ENCODE results near the gene PRKN. TPM values are rescaled to one million over a fixed set of nuclear protein-coding genes. Genes with fewer than 3 reads are reported as not detected.

Gene PRKN
- total RNA-seq, 1 experiment from 2014 or later, result 2.0 TPM

DNA sequence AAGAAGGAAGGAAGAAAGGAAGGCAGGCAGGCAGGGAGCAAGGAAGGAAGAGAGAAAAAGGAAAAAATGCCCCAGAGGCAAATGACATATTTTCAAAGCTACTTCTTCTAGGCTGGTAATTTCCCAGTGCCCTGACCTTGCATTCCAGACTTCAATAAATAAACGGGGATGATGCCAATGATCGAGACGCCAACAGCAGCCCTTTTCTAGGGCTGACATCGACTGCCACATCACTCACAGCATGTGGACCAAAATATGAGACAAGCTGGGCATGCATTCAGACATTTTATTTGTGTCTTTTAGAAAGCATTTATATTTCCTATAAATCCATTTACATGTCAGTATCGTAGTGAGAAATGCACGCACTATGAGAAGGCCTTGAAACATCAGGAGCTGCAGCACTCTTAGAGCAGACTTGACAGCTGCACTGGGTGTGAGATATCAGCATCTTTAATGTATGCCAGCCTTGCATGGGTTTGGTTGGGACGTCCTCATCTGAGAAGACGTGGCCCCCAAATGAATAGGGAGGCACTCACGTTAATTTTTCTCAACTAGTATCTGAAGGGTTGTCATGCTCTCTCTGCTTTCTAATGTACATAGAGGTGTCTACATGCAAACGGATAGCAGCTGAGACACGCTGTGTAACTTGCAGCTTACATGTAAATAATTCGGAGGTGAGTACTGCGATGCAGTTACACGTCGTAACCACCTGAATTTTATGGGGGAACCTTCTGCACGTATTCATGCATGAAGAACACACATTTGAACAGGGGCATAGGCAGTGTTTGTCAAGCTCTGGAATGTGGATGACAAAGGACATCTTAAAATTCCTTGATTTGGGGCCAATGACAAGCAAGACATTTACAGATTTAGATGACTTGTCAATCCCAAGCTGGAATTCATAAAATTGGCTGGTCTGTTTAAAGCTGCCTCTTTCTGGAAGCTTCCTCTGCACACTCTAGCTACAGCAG, 1304.6 kb downstream of the PRKN start:
- Histone ChIP-seq H3K14ac (ENCODE audit: insufficient read depth, low read length) (no peak overlapping the region), H3K27me3 (ENCODE audit: insufficient read depth, low read length) (no peaks in the 10 kb centered on the region), H3K79me1 (ENCODE audit: insufficient read depth, low read depth, low read length, poor library complexity, severe bottlenecking) (no peaks in the 10 kb centered on the region), H3K9me3 (ENCODE audit: control insufficient read depth, low read depth, low read length) (no peaks in the 10 kb centered on the region), H3T11ph (ENCODE audit: low read length) (no peak overlapping the region), H3K4me2 (ENCODE audit: insufficient read depth, insufficient read length, low read length) (no peak overlapping the region), H3K79me2 (ENCODE audit: insufficient read depth, low read length) (no peaks in the 10 kb centered on the region), H2BK12ac (ENCODE audit: insufficient read length, low read depth, low read length) (no peak overlapping the region), H3K23ac (ENCODE audit: insufficient read length, low read depth, low read length) (no peak overlapping the region), H2BK15ac (ENCODE audit: low read depth, low read length) (no peak overlapping the region), H3K4ac (ENCODE audit: low read depth, low read length) (no peak overlapping the region), H3K56ac (ENCODE audit: insufficient read length, low read depth, low read length) (no peak overlapping the region), H3K9ac (ENCODE audit: extremely low read depth, insufficient read length, low read length) (no peak overlapping the region), H2AK5ac (ENCODE audit: insufficient read length, low read length) (no peak overlapping the region), H4K20me1 (ENCODE audit: control insufficient read depth, insufficient read depth, insufficient read length) (no peaks in the 10 kb centered on the region), H4K8ac (replicated peaks; ENCODE audit: insufficient read length, low read depth, low read length) (no peak overlapping the region), H3K23me2 (ENCODE audit: insufficient read length, low read depth, low read length, poor library complexity, severe bottlenecking) (no peaks in the 10 kb centered on the region), H3K18ac (ENCODE audit: insufficient read length, low read depth, low read length) (no peak overlapping the region), H2BK20ac (ENCODE audit: low read depth, low read length, poor library complexity, severe bottlenecking) (no peak overlapping the region), H3K4me1 (ENCODE audit: insufficient read depth, low read length) (no peaks in the 10 kb centered on the region), H3K27ac (ENCODE audit: insufficient read length, low read depth, low read length) (no peak overlapping the region), H4K91ac (ENCODE audit: insufficient read length, low read depth, low read length) (no peak overlapping the region), H2BK5ac (ENCODE audit: insufficient read length, low read length) (no peak overlapping the region), H2AFZ (ENCODE audit: low read length) (no peak overlapping the region), H2BK120ac (ENCODE audit: low read depth, low read length, poor library complexity, severe bottlenecking) (no peak overlapping the region), H4K5ac (ENCODE audit: insufficient read length, low read depth, low read length) (no peak overlapping the region)
- Mint-ChIP-seq H3K4me3 (no peak overlapping the region), H3K27ac (no peak overlapping the region), H3K4me1 (no peaks in the 10 kb centered on the region), H3K36me3 (ENCODE audit: insufficient read depth in 1 of 3, low read depth in 3 of 3) (no peaks in the 10 kb centered on the region), H3K9me3 (peaks cover 4 to 5% of the 10 kb centered on the region in 2 experiments; a peak in 3 of 5 replicates), H3K27me3 (ENCODE audit: low read depth) (no peaks in the 10 kb centered on the region; the same call in 1 of the 2 replicates)
- TF ChIP-seq CTCF (conservative IDR thresholded peaks at IDR 0.05), result no peak
- no peak for DNase-seq
- no CpG with 5 or more reads among the region's 16 CpGs for WGBS (ENCODE audit: extremely low coverage, insufficient read length, low lambda C conversion rate)
